Limb (tissue), 2 donors: Measurements from ENCODE around the gene PRR27.
"Not testable (repeated sequence)": the region's sequence is repeated elsewhere in the genome, so short reads cannot be mapped to it uniquely, and the experiment has no call there.

Source experiments
- DNase-seq, 2 donors: peaks; one replicate each; pipeline ENCODE4 v3.0.0-alpha.2; 2016; ENCODE audit errors: extremely low spot score in 2 of 2

Gene PRR27

DNA sequence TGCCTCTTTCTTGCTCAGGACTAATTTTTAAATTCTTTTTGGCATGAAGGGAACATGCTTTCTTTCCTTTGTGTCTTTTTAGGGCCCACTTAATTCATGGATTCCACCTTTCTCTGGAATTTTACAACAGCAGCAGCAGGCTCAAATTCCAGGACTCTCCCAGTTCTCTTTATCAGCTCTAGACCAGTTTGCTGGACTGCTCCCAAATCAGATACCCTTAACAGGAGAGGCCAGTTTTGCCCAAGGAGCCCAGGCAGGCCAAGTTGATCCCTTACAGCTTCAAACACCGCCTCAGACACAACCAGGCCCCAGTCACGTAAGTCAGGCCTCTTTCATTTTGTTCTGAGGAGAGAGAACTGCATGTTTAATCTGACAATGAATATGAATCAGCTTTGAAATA lies 43.8 kb downstream of the PRR27 start:
- no peak for DNase-seq

- DNase-seq, result no peak
Measured at GRCh38 chr4:70203601-70204000, 49.6 kb downstream of the PRR27 start.

- not testable (repeated sequence) for DNase-seq
Measured at GRCh38 chr4:70212752-70213151, 58.7 kb downstream of the PRR27 start.
